HCT116 (cell line): Measurements from ENCODE around the gene OR10X1.

ENCODE experiments used
- ATF3 ChIP-seq: IDR thresholded peaks from 2 replicates; pipeline ENCODE4 v1.6.1; 2012
- CEBPB ChIP-seq: IDR thresholded peaks from 2 replicates; pipeline ENCODE4 v1.6.1; 2012; ENCODE audit warnings: low read depth
- ELF1 ChIP-seq: IDR thresholded peaks from 2 replicates; pipeline ENCODE4 v1.6.1; 2012; ENCODE audit warnings: low read depth, borderline replicate concordance
- EZH2 ChIP-seq: fragments of 200-600 bp; sonication (generic); IDR thresholded peaks from 2 replicates; pipeline ENCODE4 v1.6.1; 2017; ENCODE audit warnings: antibody characterized with exemption, mixed run types
- EZH2phosphoT487 ChIP-seq: fragments of 200-600 bp; IDR thresholded peaks from 2 replicates; pipeline ENCODE4 v1.6.1; 2018; ENCODE audit warnings: antibody characterized with exemption, borderline replicate concordance
- JUND ChIP-seq: IDR thresholded peaks from 2 replicates; pipeline ENCODE4 v1.6.1; 2012
- POLR2A ChIP-seq: IDR thresholded peaks from 2 replicates; pipeline ENCODE4 v1.7.0; 2011; ENCODE audit warnings: borderline replicate concordance; ENCODE audit not compliant: insufficient read depth, insufficient read length; ENCODE audit errors: extremely low read depth
- POLR2AphosphoS5 ChIP-seq: IDR thresholded peaks from 2 replicates; pipeline ENCODE4 v1.6.1; 2011; ENCODE audit warnings: mild to moderate bottlenecking, low read depth, low read length, moderate library complexity
- SIN3A ChIP-seq: IDR thresholded peaks from 2 replicates; pipeline ENCODE4 v1.6.1; 2012; ENCODE audit warnings: low read depth
- YY1 ChIP-seq: IDR thresholded peaks from 2 replicates; pipeline ENCODE4 v1.6.1; 2011; ENCODE audit warnings: low read length, low read depth, moderate library complexity, mild to moderate bottlenecking; ENCODE audit not compliant: insufficient replicate concordance; ENCODE audit errors: extremely low read depth
- ZNF274 ChIP-seq: fragments of 200-500 bp; sonication (Bioruptor generic); IDR thresholded peaks from 2 replicates; pipeline ENCODE4 v1.6.1; 2014; ENCODE audit warnings: mild to moderate bottlenecking, low read depth, low read length, inconsistent platforms
- TF ChIP-seq, protein P1 (sequence below), 3 experiments: fragments of 200-600 bp in 1 of 3; sonication (generic) in 1 of 3; IDR thresholded peaks in 2 of 3; conservative IDR thresholded peaks in 1 of 3; 2 replicates each; pipeline ENCODE4 v1.5.1; 2012 to 2017; ENCODE audit warnings: low read depth in 2 of 3, low read length in 2 of 3, antibody characterized with exemption in 1 of 3, borderline replicate concordance in 1 of 3, control low read depth in 1 of 3, mild to moderate bottlenecking in 1 of 3, mixed read lengths in 1 of 3, mixed run types in 1 of 3, moderate library complexity in 1 of 3; ENCODE audit not compliant: insufficient read depth in 1 of 3
- TF ChIP-seq, protein P2 (sequence below): IDR thresholded peaks from 2 replicates; pipeline ENCODE4 v1.6.1; 2012

DNA sequence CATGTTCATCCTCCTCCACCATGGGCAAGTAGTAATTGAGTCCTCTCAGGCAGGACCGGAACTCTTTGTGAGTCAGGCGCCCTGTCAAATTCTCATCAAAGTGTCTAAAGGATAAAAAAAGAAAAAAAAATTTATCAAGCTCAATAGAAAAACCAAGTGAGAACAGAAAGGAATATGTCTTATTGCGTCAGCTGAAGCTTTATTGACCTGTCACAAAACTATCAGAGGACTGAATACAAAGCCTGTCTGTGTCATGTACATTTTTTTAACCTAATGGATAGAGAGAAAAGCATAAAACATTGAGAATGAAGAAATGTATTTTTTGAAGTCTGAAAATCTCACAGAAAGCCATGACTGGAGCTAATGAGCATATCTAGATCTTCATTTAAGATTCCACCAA, 34.1 kb upstream of the OR10X1 start:
- TF ChIP-seq, protein P1, sequence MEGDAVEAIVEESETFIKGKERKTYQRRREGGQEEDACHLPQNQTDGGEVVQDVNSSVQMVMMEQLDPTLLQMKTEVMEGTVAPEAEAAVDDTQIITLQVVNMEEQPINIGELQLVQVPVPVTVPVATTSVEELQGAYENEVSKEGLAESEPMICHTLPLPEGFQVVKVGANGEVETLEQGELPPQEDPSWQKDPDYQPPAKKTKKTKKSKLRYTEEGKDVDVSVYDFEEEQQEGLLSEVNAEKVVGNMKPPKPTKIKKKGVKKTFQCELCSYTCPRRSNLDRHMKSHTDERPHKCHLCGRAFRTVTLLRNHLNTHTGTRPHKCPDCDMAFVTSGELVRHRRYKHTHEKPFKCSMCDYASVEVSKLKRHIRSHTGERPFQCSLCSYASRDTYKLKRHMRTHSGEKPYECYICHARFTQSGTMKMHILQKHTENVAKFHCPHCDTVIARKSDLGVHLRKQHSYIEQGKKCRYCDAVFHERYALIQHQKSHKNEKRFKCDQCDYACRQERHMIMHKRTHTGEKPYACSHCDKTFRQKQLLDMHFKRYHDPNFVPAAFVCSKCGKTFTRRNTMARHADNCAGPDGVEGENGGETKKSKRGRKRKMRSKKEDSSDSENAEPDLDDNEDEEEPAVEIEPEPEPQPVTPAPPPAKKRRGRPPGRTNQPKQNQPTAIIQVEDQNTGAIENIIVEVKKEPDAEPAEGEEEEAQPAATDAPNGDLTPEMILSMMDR (IDR thresholded peaks at IDR 0.05 in 2 of 3, conservative IDR thresholded peaks at IDR 0.05 in 1 of 3; ENCODE audit: borderline replicate concordance in 1 of 3, insufficient read depth in 1 of 3, low read depth in 2 of 3, low read length in 2 of 3): no peak
- no peak for TF ChIP-seq POLR2A
- TF ChIP-seq, protein P2, sequence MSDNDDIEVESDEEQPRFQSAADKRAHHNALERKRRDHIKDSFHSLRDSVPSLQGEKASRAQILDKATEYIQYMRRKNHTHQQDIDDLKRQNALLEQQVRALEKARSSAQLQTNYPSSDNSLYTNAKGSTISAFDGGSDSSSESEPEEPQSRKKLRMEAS: no peak
- no peak for TF ChIP-seq EZH2
- no peak for TF ChIP-seq ATF3
- no peak for TF ChIP-seq JUND
- TF ChIP-seq EZH2phosphoT487: no peak
- no peak for TF ChIP-seq SIN3A
- no peak for TF ChIP-seq POLR2AphosphoS5
- no peak for TF ChIP-seq YY1
- no peak for TF ChIP-seq CEBPB
- no peak for TF ChIP-seq ELF1
- TF ChIP-seq ZNF274: no peak
